Right lobe of liver (tissue), 4 donors: ENCODE measurements around the gene LDB2.

Source experiments
- POLR2A ChIP-seq: fragments of 450-650 bp; IDR thresholded peaks from one replicate; pipeline ENCODE4 v1.6.1; 2017; ENCODE audit warnings: antibody characterized with exemption, mild to moderate bottlenecking
- TF ChIP-seq, protein P1 (sequence below), 4 donors: fragments of 200-600 bp in 3 of 4; fragments of 450-650 bp in 1 of 4; IDR thresholded peaks; one replicate each; pipeline versions ENCODE4 v1.5.1 to v1.8.0; 2016 to 2022; ENCODE audit warnings: antibody characterized with exemption in 4 of 4, mild to moderate bottlenecking in 2 of 4
- donor health status: DM: no; HTN: no; CAD: no.
- donor health status: DM: no; HTN: no; CAD: no.
- donor health status: DM: no; HTN: yes; CAD: no.

DNA sequence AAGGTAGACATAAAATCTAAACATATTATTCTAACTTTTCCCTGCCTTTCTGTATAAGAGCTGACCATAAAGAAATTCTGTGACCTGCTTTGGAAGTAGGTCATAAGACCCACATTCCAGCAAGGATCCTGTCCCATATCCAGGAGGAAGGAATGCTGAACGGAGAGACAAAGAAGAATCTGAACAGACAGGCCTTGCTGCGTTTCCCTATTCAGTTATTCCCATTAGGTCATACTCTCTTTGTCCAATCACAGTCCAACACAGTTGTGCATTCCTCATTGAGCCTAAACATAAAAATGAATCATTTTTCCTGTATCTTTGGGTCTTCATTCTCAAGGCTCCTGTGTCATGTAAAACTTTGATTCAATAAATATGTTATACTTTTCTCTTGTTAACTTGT lies 384.6 kb downstream of the LDB2 start:
- TF ChIP-seq, protein P1, sequence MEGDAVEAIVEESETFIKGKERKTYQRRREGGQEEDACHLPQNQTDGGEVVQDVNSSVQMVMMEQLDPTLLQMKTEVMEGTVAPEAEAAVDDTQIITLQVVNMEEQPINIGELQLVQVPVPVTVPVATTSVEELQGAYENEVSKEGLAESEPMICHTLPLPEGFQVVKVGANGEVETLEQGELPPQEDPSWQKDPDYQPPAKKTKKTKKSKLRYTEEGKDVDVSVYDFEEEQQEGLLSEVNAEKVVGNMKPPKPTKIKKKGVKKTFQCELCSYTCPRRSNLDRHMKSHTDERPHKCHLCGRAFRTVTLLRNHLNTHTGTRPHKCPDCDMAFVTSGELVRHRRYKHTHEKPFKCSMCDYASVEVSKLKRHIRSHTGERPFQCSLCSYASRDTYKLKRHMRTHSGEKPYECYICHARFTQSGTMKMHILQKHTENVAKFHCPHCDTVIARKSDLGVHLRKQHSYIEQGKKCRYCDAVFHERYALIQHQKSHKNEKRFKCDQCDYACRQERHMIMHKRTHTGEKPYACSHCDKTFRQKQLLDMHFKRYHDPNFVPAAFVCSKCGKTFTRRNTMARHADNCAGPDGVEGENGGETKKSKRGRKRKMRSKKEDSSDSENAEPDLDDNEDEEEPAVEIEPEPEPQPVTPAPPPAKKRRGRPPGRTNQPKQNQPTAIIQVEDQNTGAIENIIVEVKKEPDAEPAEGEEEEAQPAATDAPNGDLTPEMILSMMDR (IDR thresholded peaks at IDR 0.05): no peak
- no peak for TF ChIP-seq POLR2A
